ENCODE results near the gene MTG1.

DNA sequence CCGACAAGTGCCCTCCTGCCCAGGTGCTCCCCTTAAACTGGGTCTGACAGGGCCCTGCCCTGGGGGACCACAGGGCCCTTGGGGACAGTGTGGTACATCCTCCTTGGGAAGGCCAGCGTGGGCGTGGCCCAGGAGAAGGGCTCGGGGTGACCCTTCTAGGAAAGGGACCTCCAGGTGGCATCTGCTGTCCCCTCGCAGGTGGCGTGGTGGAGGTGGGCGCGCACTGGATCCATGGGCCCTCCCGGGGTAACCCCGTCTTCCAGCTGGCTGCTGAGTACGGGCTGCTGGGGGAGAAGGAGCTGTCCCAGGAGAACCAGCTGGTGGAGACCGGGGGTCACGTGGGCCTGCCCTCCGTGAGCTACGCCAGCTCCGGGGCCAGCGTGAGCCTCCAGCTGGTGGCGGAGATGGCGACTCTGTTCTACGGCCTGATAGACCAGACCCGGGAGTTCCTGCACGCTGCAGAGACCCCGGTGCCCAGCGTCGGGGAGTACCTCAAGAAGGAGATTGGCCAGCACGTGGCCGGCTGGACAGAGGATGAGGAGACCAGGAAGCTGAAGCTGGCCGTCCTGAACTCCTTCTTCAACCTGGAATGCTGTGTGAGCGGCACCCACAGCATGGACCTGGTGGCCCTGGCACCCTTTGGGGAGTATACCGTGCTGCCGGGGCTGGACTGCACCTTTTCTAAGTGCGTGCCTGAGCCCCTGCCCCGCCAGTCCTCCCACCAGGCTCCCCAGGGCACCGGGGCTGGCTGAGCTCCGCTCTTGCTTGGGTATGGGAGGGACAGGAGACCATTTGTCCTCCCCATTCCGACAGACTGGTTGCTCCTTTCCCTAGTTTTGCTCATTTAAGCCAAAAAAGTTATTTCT lies 13.9 kb upstream of the MTG1 start:
- TF ChIP-seq POLR2A (IDR thresholded peaks at IDR 0.05; ENCODE audit: low read length), result no peak
- no peak for TF ChIP-seq GATA1 (IDR thresholded peaks at IDR 0.05; ENCODE audit: low read depth, low read length)

All from erythroblast (primary cell).